Measurements from ENCODE around the gene PRR23A.

PRR23A gene

GRCh38 chr3:138964923-138965322 is 41.1 kb downstream of the PRR23A start:
- DNase-seq = no peak
- no peaks in the 10 kb centered on the region for H3K36me3 ChIP-seq
- no peak for TF ChIP-seq CTCF (IDR thresholded peaks at IDR 0.05; ENCODE audit: low read depth, low read length)

GRCh38 chr3:138964264-138964663 is 41.8 kb downstream of the PRR23A start:
- TF ChIP-seq CTCF (IDR thresholded peaks at IDR 0.05; ENCODE audit: low read depth, low read length) = no peak
- Histone ChIP-seq H3K4me3 (ENCODE audit: low read depth, low read length) (no peak overlapping the region), H3K27me3 (ENCODE audit: insufficient read depth, low read depth, severe bottlenecking) (no peaks in the 10 kb centered on the region), H3K36me3 (no peaks in the 10 kb centered on the region), H3K27ac (no peak overlapping the region), H3K9me3 (ENCODE audit: severe bottlenecking) (peaks cover 7% of the 10 kb centered on the region)
- no peak for DNase-seq

More at GRCh38 chr3:138964923-138965322, 41.1 kb downstream of the PRR23A start:
- H3K4me3 ChIP-seq (ENCODE audit: low read depth, low read length) = no peak overlapping the region
- H3K27me3 ChIP-seq (ENCODE audit: insufficient read depth, low read depth, severe bottlenecking) = no peaks in the 10 kb centered on the region
- H3K27ac ChIP-seq = no peak overlapping the region
- peaks cover 7% of the 10 kb centered on the region for H3K9me3 ChIP-seq (ENCODE audit: severe bottlenecking)

GRCh38 chr3:138962854-138963560 is 43.1 kb downstream of the PRR23A start:
- H3K27ac ChIP-seq = no peak overlapping the region
- H3K27me3 ChIP-seq (ENCODE audit: insufficient read depth, low read depth, severe bottlenecking) = no peaks in the 10 kb centered on the region
- peaks cover 7% of the 10 kb centered on the region for H3K9me3 ChIP-seq (ENCODE audit: severe bottlenecking)
- no peaks in the 10 kb centered on the region for H3K36me3 ChIP-seq
- no peak overlapping the region for H3K4me3 ChIP-seq (ENCODE audit: low read depth, low read length)
- TF ChIP-seq CTCF (IDR thresholded peaks at IDR 0.05; ENCODE audit: low read depth, low read length) = no peak
- DNase-seq = no peak

- DNase-seq = no peak
- no peaks in the 10 kb centered on the region for H3K36me3 ChIP-seq
- no peak overlapping the region for H3K27ac ChIP-seq
- no peak for TF ChIP-seq CTCF (IDR thresholded peaks at IDR 0.05; ENCODE audit: low read depth, low read length)
- peaks cover 7% of the 10 kb centered on the region for H3K9me3 ChIP-seq (ENCODE audit: severe bottlenecking)
- no peak overlapping the region for H3K4me3 ChIP-seq (ENCODE audit: low read depth, low read length)
- no peaks in the 10 kb centered on the region for H3K27me3 ChIP-seq (ENCODE audit: insufficient read depth, low read depth, severe bottlenecking)
Measured at GRCh38 chr3:138960417-138960852, 45.6 kb downstream of the PRR23A start.
